D341Med (cell line): ENCODE results near the gene KIR3DL3.
"Not testable (repeated sequence)": the region's sequence is repeated elsewhere in the genome, so short reads cannot be mapped to it uniquely, and the experiment has no call there.

ENCODE experiments used
- DNase-seq: peaks from one replicate; pipeline ENCODE4 v3.0.0; 2012; ENCODE audit warnings: low spot score

Gene KIR3DL3

DNA sequence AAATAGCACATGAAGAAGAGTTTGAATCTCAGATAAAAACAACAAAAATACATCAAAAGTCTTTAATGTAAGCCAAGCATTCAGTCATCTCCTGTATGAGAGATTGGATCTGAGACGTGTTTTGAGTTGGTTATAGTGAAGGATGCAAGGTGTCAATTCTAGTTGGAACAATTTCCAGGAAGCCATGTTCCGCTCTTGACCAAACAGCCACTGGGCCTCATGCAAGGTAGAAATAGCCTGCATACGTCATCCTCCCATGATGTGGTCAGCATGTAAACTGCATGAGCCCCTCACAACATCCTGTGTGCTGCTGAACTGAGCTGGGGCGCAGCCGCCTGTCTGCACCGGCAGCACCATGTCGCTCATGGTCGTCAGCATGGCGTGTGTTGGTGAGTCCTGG is at the start of gene KIR3DL3:
Gene KIR3DL3, plus strand, starts transcription at position 301 of the 400 bp plus-strand sequence. Its CDS starts 55 bp downstream, at position 356.
- DNase-seq: no peak

DNA sequence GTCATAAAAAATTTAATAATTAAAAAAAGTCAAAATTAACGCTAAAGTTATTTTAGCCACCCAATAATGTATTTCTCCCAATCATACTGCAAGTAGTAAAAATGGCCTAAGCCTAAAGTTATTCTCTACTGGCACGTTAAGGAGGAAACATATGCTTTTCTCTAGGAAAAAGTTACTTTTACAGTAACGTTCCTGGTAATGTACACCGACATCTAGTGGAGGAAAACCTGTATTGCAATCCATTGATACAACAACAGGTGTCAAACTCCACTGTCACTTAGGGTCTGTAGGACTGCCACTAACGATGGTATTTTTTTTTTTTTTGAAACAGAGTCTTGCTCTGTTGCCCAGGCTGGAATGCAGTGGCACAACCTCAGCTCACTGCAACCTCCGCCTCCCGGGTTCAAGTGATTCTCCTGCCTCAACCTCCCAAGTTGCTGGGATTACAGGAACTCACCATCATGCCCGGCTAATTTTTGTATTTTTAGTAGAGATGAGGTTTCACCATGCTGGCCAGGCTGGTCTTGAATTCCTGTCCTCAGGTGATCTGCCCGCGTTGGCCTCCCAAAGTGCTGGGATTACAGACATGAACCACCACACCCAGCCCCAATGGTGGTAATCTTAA is 47.9 kb upstream of the KIR3DL3 start:
- peak; percentile 55 for DNase-seq

DNA sequence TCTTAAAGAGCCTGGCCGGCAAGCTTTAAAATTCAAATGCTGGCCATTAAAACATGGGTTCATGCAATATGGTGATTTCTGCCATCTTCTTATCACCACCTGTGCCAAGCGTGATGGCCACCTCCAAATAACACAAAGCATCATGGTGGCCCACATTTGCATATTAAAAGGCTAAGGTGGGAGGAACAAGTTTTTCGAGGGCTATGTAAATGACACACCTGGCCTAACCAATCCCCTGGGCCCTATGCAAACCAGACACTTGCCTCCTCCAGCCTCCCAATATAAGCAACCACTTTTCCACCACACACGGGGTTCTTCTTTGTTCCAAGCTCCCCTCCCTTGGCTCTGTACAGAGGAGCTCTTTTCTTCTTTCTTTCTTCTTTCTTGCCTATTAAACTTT is 47.0 kb upstream of the KIR3DL3 start:
- DNase-seq: no peak

DNA sequence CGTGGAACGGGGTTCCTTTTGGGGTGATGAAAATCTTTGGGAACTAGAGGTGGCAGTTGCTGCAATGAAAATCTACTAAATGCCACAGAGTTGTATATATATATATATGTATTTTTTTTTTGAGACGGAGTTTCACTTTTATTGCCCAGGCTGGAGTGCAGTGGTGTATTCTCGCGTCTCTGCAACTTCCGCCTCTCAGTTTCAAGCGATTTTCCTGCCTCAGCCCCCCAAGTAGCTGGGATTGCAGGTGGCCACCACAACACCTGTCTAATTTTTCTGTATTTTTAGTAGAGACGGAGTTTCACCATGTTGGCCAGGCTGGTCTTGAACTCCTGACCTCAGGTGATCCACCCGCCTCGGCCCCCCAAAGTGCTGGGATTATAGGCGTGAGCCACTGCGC is 42.6 kb upstream of the KIR3DL3 start:
- not testable (repeated sequence) for DNase-seq

DNA sequence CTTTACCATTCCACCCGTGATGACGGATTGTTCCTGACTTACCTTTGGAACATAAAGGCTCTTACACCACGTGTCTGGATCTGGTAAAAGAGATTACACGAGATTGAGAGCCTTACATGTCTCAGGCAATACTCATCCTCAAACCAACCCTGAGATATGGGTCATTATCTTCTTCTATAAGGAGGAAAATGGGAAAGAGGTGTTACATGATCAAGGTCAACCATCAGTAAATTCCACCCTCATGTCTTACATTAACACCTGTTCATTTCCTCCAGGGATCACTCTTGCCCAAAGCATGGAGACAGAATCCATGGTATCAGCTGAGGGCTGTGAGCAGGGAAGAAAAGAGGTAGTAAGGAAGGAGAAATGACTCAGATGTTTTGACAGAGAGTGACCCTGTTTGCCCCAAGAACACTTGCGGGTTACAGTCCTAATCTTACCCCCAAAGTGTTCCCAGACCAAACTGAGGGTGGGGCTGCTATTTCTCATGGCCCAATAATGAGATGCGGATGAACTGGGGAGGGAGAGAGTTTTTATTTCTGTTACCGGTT is 41.9 kb upstream of the KIR3DL3 start:
- no peak for DNase-seq

GRCh38 chr19:54684527-54684926 is 39.7 kb upstream of the KIR3DL3 start:
- DNase-seq: no peak

GRCh38 chr19:54691582-54692297 is 32.5 kb upstream of the KIR3DL3 start:
- no peak for DNase-seq

- DNase-seq: no peak
Observed at GRCh38 chr19:54692298-54692615, 32.0 kb upstream of the KIR3DL3 start.

DNA sequence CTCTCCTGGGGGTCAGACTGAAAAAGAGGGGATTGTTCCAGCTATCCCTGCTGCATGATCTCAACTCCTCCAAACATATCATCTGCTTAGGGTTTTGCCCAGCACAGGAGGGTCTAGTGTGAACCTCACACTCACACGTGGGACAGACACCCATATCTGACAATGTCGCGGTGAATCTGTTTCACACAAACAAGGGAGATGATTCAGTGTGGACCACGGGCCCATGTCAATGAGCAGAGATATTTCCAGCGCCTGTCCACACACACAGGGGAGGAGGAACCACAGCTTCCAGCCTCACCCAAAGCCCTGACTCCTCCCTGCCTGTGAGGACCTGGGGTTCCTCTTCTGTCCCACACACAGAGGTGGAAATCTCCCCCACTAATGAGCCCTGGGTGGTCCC is 29.6 kb upstream of the KIR3DL3 start:
- no peak for DNase-seq

GRCh38 chr19:54696117-54696548 is 28.1 kb upstream of the KIR3DL3 start:
- DNase-seq: no peak

GRCh38 chr19:54696766-54697165 is 27.5 kb upstream of the KIR3DL3 start:
- no peak for DNase-seq

DNA sequence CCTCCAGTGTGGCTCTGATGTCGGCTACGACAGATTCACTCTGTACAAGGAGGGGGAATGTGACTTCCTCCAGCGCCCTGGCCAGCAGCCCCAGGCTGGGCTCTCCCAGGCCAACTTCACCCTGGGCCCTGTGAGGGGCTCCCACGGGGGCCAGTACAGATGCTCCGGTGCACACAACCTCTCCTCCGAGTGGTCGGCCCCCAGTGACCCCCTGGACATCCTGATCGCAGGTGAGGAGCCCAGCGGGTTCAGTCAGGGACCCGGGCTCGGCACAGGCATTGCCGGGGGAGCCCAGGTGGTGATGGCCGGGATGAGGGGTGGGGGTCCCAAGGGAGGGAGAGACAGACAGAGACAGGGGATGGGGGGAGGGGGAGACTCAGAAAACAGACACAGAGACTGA is 26.5 kb upstream of the KIR3DL3 start:
- not testable (repeated sequence) for DNase-seq

- no peak for DNase-seq
Observed at GRCh38 chr19:54704928-54705327, 19.3 kb upstream of the KIR3DL3 start.

DNA sequence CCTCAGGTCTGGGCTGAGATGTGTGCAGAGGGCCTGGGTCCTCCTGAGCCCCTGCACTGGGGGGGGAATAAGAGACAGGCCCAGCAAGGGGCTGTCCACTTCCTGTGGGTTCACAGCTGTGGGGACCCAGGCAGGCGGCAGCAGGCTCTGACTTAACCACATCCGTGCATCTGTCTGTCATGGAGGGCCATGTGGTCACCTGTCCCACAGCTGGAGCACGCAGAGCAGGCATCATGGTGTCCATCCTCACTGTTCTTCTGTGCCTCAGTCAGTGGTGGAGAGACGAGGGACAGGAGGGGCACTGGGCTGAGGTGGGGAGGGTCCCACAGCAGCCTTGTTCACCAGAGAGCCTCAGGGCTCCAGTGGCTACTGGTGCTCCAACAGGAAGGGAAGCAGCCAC is 16.3 kb upstream of the KIR3DL3 start:
- no peak for DNase-seq

GRCh38 chr19:54708781-54709180 is 15.5 kb upstream of the KIR3DL3 start:
- no peak for DNase-seq

GRCh38 chr19:54709212-54709948 is 14.9 kb upstream of the KIR3DL3 start:
- DNase-seq: no peak

- DNase-seq: not testable (repeated sequence)
Observed at GRCh38 chr19:54709956-54710355, 14.3 kb upstream of the KIR3DL3 start.

GRCh38 chr19:54724644-54725043 is 402 bp downstream of the KIR3DL3 start:
- no peak for DNase-seq

DNA sequence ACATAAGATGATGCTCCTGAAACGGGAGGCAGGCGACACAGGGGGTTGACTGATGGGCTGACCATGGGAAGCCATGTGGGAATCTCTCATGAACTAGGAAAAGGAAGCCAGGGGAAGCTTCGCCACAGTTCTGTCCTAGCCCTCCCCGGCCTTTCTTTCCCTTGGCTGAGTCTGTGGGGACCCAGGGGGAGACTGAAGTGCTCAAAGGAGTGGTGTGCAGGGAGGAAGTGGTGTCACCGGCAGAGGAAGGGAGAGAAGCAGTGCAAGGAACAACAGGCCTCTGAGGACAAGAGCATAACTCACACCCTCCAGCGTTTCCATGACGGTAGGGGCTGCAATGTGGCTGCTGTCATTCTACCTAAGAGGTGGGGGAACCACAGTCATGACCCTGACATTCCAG is 1.1 kb downstream of the KIR3DL3 start:
- no peak for DNase-seq

DNA sequence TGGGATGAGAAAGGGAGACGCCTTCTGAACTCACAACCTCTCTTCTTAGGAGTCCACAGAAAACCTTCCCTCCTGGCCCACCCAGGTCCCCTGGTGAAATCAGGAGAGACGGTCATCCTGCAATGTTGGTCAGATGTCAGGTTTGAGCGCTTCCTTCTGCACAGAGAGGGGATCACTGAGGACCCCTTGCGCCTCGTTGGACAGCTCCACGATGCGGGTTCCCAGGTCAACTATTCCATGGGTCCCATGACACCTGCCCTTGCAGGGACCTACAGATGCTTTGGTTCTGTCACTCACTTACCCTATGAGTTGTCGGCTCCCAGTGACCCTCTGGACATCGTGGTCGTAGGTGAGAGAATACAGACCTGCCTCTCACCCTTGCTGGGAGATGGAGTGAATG is 3.3 kb downstream of the KIR3DL3 start:
- no peak for DNase-seq

DNA sequence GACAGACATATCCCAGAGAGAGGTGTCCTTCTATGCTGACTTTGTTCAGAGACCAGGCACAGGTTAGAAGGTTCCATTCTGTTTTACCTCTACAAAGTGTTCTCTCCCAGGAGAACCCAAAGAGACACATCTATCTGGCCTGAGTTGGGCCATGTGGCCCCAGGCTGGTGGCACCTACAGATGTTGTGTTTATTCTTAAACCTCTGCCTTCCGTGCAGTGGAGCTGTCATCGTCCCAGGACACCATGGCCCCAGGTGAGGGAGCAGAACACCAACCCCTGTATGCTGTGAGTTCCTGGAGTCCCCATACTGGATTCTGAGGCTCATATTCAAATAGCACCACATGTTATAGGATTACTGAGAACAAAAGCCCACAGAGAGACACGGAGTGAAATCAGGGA is 3.9 kb downstream of the KIR3DL3 start:
- no peak for DNase-seq

DNA sequence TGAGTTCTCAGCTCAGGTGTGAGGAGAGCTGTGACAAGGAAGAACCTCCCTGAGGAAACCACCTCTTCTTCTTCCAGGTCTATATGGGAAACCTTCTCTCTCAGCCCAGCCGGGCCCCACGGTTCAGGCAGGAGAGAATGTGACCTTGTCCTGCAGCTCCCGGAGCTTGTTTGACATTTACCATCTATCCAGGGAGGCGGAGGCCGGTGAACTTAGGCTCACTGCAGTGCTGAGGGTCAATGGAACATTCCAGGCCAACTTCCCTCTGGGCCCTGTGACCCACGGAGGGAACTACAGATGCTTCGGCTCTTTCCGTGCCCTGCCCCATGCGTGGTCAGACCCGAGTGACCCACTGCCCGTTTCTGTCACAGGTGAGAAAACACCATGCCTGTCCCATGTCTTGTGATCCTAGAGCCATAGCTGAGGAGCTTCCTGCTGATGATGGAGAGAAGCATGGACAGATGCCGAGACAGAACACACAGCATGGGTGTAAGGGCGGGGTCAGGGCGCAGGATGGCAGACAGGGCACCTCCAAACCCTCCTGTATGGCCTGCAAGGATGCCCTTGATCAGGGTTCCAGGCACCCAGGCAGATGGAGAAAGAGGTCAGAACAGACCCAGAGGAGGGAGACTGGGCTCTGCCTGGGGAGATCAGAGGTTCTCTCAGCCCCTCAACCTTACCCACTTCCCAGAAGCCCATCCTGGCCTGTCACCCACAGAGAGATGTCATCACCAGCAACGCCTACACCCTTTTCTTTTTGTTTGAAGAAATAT is 5.4 kb downstream of the KIR3DL3 start:
- DNase-seq: no peak
